ENCODE measurements around the gene GTF3C6.
"Not testable (repeated sequence)": the region's sequence is repeated elsewhere in the genome, so short reads cannot be mapped to it uniquely, and the experiment has no call there.

GTF3C6 gene

GRCh38 chr6:110951986-110952794 lies 6.3 kb upstream of the GTF3C6 start:
- no peak for TF ChIP-seq CTCF (IDR thresholded peaks at IDR 0.05; ENCODE audit: borderline replicate concordance, insufficient read depth, low read depth, low read length)
- H3K4me3 ChIP-seq (ENCODE audit: low read depth, low read length), result no peak overlapping the region

- TF ChIP-seq CTCF (IDR thresholded peaks at IDR 0.05; ENCODE audit: borderline replicate concordance, insufficient read depth, low read depth, low read length), result no peak
- H3K4me3 ChIP-seq (ENCODE audit: low read depth, low read length), result no peak overlapping the region
Observed at GRCh38 chr6:110953633-110954303, 4.7 kb upstream of the GTF3C6 start.

GRCh38 chr6:110960014-110960390 lies 1.5 kb downstream of the GTF3C6 start:
- no peak for TF ChIP-seq CTCF (IDR thresholded peaks at IDR 0.05; ENCODE audit: borderline replicate concordance, insufficient read depth, low read depth, low read length)
- H3K4me3 ChIP-seq (ENCODE audit: low read depth, low read length), result no peak overlapping the region

- H3K4me3 ChIP-seq (ENCODE audit: low read depth, low read length), result not testable (repeated sequence)
Observed at GRCh38 chr6:110962636-110963035, 4.1 kb downstream of the GTF3C6 start.

GRCh38 chr6:110965629-110966229 lies 7.2 kb downstream of the GTF3C6 start:
- no peak for TF ChIP-seq CTCF (IDR thresholded peaks at IDR 0.05; ENCODE audit: borderline replicate concordance, insufficient read depth, low read depth, low read length)
- H3K4me3 ChIP-seq (ENCODE audit: low read depth, low read length), result no peak overlapping the region

- not testable (repeated sequence) for H3K4me3 ChIP-seq (ENCODE audit: low read depth, low read length)
Observed at GRCh38 chr6:110968661-110969060, 10.2 kb downstream of the GTF3C6 start.

- TF ChIP-seq CTCF (IDR thresholded peaks at IDR 0.05; ENCODE audit: borderline replicate concordance, insufficient read depth, low read depth, low read length), result no peak
- H3K4me3 ChIP-seq (ENCODE audit: low read depth, low read length), result no peak overlapping the region
Observed at GRCh38 chr6:110971468-110971867, 13.0 kb downstream of the GTF3C6 start.

- no peak overlapping the region for H3K4me3 ChIP-seq (ENCODE audit: low read depth, low read length)
- no peak for TF ChIP-seq CTCF (IDR thresholded peaks at IDR 0.05; ENCODE audit: borderline replicate concordance, insufficient read depth, low read depth, low read length)
Observed at GRCh38 chr6:110976575-110976974, 18.1 kb downstream of the GTF3C6 start.

All from GM12875 (cell line).